Activated CD4-positive, CD25-positive, alpha-beta regulatory T cell treated with anti-CD3 and anti-CD28 coated beads, Interleukin-2, amount 50 U/mL, for 72 hours (primary cell): ENCODE results near the gene DIS3L.
"Not testable (repeated sequence)": the region's sequence is repeated elsewhere in the genome, so short reads cannot be mapped to it uniquely, and the experiment has no call there.

Experiments used
- DNase-seq: peaks from one replicate; pipeline ENCODE4 v3.0.0; 2021

DIS3L gene

DNA sequence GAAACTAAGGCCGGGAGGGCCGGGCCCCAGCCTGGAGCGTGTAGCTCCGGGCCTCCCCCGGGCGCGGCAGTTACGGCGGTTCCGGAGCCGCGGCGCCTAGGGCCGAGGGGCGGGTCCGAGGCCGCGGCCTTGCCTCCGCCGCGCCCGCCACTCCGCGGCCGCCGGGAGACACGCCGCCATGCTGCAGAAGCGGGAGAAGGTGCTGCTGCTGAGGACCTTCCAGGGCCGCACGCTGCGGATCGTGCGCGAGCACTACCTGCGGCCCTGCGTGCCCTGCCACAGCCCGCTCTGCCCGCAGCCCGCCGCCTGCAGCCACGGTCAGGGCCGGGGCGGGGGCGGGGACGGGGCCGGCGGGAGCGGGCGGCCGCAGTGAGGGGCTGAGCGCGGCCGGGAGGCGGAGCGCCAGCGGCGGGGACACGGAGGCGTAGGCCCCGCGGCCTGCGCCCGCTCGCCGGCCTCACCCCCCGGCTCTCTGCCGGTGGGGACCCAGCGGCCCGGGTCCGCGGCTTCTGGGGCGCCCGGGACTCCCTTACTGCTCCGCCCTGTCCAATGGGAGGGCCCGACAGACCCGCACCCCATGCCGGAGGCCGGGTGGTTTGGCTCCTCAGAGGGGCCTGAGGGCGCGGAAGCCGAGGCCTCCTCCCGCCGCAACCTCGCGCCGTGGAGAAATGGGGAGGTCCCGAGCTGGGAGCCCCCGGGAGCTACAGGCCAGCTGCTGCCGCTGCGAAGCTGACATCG, at the start of gene DIS3L:
DIS3L (plus strand) TSS at position 150 of the 738 bp plus-strand sequence; CDS start at position 179, 29 bp downstream.
- peak; percentile 69 for DNase-seq

DNA sequence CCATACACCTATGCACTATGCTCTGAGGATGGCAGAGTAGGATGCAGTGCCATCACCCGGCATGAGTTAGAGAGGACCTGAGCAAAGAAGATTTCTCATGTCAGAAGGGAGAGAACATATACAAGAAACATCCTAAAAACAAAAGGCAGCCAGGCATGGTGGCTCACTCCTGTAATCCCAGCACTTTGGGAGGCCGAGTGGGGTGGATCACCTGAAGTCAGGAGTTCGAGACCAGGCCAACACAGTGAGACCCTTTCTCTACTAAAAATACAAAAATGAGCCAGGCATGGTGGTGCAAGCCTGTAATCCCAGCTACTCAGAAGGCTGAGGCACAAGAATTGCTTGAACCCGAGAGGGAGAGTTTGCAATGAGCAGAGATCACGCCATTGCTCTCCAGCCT, 47.5 kb upstream of the DIS3L start:
- DNase-seq, result not testable (repeated sequence)

DNA sequence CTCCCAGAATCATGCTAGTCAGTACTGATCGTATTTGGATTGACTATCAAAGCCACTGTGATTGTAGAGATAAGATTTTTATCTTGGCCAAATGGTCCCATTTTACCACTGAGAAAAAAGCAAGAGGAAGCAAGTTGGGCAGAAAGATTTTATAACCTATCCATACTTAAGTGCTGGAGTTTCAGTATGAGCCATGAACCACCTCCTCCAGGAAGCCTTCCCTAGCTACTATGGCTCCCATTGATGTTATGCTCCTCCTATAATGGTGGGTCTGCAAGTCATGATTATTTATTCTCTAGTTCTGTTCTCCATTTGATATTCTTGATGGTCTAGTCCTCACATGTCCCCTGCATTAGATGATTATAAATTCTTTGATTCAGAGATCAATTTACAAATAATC, 46.4 kb upstream of the DIS3L start:
- DNase-seq, result no peak

DNA sequence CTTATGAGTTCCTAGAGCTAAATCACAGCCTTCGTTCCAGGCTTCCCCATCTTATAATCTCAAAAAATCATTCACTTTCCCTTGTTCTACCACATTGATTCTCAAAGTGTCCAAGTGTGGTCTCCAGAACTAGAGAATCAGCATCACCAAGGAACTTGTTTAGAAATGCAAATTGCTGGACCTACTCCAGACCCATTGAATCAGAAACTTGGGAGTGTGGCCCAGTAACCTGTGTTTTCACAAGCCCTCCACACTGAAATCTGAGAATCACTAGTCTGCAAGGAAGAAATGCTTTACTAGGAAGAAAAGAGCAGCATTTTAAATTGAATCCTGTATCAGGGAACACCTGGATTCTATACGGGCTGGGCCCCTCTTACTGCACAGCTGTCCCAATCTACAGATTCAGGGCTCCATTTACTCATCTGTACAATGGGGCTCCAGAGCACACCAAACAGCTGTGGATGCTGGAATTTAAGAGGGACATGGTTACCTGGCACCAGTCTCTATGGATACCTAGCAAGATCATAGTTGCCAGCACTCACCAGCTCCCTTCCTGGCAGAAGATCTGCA, 43.7 kb upstream of the DIS3L start:
- no peak for DNase-seq

DNA sequence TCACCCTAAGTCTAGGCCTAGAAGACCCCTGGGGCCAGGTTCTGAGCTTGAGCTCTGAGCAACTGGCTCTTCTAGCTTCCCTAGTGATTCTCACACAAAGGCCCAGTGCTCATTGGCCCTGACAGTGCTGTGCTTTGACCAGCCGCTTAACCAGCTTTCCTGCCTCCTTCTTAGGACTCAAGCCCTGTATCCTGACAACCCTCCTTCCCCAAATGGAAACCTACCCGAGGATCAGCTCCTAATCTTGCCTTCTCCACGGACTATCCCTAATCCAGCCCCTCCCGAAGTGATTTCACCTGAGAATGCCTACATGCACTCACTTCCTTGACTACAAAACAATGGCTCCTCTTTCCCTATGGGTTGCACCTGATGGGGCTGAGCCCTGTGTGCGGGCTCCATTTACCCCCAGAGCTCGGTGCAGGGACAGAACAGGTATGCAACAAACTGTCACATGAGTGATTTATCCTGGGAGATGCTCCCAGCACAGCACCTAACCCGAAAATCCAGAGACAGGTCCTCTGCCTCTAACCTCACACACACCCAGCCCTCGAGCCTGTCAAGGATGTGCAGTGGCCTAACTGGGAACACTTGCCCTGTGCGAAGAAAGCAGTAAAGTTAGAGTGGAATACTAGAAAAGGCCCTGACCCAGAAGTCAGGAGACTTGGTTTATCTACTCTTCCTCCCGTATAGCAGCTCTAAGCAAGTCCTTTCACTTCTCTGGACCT, 42.1 kb upstream of the DIS3L start:
- no peak for DNase-seq

DNA sequence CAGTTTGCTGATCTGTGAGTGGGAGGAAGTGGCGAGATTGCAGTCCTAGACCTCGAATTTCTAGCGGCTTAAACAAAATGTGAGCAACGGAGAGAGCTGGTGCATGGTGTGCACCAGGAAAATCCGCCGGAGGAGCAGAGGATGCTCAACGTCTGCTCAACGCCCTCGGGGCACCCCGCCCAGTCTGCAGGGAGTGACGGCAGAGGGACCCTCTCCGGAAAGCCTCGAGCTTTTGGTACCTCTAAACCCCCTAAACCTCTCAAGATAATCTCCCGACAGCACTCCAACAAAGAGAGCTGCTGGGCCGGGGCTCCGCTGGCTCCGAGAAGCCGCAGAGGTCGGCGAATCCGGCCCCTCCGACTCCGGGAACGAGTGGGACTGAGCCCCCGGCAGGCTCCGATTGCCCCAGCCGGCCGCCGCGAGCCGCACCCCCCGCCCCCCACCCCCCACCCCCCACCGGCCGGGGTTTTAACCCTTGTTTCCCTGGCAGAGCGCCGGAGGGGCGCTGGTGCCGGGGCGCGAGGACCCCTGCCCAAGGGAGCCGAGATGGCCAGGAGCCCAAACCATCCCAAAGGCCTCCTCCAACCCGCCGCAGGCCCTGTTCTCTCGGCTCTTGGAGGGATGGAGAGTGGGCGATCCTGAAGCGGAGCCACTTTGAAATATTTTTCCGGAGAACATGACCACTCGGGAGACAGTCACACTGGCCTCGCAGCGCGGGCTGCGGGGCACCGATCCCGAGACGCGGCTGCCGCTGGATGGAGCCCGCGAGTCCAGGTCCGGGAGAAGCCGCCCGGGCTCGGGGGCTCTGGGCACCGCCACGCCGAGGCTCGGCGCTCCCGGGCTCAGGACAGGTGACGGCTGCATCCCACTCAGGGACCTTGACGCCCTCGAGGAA, 41.3 kb upstream of the DIS3L start:
- peak; percentile 47 for DNase-seq

DNA sequence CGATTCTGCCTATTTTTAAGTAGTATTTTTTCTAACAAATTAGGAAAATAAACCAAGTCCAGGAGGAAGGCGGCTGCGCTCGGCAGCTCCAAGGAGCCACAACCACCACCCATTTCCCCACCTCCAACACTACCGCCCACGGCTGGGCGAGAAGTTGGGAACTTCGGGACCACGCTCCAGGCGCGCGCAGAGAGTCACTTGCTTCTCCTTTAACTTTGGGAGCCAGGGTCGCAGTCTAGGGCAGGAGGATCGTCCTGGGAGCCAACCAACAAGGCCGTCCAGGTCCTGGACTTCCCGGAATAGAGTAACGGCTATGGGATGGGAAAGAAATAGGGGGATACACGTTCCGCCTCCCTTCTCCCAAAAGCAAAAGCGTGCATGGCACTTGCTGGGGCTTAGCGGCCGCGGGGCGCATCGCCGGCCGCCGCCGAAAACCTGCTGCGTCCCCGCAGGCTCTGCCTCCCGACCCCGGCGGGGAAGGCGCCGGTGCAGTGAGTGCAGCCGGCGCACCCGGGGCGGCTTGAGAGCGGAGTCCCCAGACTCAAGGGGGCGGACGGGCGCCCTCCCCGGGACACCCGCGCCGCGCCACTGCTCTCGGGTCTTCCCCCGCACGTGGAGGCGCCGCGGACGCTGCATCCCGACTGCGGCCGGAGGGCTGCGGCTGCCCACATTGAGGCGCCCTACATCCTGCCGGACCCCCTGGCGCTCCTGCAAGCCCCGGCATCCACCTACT, 40.5 kb upstream of the DIS3L start:
- peak; percentile 34 for DNase-seq

DNA sequence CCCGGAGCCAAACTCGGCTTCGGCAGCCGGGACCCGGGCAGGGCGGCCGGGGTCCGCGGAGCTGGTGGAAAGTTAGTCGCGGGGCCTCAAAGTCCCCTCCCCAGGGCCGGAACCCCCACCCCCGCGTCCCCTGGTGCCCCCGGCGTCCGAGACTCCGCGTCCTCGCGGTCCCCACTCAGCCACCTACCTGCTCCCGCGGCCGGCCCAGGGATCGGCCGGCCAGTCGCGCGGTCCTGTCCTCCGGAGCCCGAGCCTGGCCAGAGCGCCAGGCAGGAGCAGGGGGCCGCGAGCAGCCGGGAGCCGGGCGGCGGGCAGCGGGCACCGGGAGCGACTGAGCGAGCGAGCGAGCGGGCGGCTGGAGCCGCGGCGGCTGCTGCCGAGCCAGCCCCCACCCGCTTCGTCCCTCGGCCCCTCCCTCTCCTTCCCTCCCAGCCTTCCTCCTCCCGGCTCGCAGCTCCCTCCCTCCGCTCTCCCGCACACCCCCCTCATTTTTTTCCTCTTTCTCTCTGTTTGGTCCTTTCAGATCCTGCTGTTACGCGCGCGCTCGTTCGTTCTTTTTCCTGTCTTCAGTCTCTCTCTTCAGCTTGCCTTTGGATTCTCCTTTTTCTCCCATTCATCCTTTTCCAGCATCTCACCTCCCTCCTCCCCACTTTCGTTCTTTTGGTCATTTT, 39.8 kb upstream of the DIS3L start, which contains the start of gene MEGF11:
MEGF11 (minus strand) TSS at position 333 of the 671 bp plus-strand sequence. CDS start 125,347 bp downstream, outside the sequence.
- DNase-seq, result no peak

DNA sequence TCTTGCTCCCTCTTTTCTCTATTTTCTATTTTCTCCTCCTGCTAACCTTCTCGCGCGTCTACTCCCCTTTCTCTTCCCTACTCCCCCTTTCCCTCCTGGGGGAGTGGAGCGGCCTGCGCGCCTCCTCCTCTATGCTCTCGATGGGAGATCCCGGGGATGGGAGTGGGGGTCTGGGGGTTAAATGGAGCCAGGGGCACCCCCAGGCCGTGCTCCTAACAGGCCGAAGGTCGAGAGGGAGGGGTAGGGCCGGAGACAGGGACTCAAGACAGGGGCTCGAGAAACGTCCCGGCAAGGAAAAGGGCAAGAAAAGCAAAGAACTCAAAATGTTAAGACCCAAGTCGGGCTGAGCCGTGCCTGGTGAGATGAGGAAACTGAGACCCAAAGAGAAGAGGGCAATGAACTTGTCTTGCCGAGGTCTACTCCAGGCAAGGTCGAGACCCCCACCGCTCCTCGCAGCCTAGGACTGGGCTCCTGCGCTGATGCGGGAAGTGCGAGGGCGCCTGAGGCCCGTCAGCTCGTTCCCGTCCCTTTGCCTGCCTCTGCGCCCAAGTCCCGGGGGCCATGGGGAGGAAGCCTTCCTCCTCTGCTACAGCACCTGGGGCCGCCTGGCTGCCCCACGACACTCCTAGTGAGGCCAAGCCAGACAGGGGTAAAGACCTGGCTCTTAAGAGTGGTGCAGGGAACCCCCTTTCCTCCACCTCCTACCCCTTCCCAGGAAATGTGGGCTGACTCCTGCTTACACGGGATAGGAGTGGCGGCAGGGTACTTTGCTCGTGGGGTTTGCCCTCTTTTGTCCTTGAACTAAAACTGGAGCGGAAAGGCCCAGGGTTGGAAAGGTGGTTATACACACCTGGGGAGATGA, 39.0 kb upstream of the DIS3L start:
- no peak for DNase-seq

DNA sequence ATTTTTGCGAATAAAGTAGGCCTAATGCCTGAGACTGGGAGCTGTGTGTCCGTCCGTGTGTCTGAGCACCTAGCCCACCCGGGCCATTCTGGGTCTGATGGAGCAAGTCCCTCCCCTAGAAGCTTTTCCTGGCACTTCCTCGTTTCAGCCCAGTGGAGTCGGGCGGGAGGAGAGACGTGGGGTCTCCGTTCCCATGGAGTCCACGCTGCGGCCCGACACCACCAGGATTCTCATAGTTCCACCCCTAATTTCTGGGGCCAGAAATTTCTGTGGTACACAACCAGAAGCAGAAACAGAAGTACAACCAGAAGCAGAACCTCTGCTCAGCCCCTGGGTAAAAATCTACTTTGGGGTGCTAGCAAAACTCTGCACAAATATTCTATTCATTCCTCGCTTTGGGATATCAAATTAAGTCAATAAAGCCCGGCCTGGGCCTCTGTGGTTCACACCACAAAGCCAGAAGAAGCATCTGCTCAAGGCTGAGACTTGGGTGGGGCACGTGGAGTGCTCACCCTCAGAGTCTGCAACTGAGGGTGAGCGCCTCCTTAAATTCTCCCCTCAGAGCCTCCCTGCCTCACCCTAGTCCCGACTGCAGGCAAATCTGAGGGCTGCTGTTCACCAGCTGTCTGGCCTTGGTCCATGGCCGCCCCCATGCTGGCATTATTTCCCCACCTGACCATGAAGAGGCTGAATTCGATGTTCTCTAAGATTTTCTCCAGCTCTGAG, 38.3 kb upstream of the DIS3L start:
- DNase-seq, result no peak

DNA sequence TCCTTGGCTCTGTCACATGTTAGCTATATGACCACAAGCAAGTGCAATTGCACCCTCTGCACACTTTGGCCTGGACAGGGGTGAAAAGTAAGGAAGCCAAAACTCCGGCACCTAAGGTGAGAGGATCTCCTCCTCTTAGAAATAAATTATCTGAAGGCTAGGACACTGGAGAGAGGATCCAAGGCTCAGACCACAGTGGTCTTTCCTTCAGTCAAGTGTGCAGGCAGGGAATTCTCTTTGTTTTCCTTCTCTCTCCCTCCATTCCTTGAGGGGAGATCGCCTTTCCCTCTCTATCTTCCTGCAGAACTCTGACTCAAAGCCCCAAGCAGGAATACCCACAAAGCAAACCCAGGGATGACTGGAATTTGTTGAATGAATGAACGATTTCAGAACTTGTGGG, 36.7 kb upstream of the DIS3L start:
- no peak for DNase-seq

DNA sequence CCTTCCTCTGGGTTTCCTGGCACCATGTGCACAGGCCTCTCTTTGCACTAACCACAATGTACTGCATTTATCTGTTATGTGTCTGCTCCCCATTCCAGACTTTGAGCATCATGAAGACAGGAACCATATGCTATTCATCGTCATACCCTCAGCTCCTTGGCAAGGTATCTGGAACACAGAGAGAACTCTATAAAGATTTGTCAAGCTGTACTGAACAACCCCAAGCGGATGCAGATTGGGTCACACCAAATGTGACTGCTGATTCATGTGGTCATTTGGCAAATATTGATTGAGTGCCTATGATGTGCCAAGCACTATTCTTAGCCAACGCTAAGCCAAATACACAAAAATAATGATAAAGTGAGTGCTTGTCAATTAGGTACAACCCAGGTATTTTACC, 32.3 kb upstream of the DIS3L start:
- no peak for DNase-seq

DNA sequence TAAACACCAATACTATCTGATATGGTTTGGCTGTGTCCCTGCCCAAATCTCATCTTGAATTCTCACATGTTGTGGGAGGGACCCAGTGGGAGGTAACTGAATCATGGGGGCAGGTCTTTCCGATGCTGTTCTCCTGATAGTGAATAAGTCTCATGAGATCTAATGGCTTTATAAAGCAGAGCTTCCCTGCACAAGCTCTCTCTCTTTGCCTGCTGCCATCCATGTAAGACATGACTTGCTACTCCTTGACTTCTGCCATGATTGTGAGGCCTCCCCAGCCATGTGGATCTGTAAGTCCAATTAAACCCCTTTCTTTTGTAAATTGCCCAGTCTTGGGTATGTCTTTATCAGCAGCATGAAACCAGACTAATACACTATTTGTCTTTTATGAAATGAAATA, 30.5 kb upstream of the DIS3L start:
- not testable (repeated sequence) for DNase-seq

DNA sequence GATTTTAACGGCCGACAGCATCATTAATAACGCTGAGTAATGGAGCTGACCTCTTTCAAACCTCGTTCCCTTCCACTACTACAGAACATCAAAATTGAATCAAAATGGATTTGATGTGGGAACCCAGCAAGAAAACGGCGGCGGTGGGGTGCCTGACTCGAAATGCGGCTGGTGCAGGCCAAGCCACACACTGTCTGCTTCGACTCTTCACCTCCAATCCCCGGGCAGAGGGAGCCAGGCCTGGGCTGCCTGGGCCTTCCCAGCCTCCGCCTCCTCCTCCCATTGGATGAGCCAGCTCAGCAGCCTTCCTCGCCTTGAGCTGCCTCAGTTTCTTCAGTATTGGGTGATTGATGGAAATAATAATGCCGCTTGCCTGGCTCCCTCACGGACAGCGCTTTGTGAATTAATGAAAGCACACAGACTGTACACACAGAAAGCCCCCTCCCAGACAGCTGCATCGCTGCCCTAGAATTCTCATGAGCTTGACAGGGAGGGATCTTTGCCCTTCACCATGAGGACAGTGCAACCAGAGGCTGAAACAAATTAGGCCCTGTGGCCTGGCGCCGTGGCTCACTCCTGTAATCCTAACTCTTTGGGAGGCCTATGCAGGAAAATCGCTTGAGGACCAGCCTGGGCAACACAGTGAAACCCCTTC, 28.4 kb upstream of the DIS3L start:
- no peak for DNase-seq

DNA sequence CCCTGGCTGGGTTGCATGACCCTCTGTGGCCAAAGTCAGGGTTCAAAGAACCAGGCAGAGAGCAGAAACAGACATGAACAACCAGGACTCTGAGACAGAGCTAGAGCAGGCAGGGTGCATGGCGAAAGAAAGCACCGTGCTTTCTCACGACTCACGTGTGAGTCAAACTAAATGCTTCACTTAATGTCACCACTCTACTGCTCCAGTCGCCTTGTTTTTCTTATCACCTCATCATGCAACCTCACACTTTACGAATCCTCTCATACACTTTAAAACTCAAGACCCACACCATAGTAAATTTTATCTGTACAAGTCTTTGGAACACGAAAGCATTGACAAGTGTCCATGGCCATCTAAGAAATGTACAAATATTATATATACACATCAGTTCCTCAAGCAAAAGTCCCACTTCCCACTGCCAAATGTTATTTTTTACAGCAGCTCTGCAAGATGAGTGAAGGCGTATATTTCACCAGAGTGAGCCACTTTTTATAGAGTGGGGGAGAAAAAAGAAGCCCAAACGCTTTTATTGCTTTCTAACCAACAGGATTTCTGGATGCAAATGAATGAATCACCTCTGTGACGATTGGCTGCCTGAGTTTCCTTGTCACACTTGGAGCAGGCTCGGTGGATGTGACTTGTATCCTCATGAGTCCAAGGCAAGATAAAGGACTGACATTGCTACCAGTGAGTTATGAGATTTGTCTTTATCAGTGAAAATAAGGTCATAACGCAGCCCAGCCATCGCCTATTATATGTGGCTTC, 23.9 kb upstream of the DIS3L start:
- no peak for DNase-seq

DNA sequence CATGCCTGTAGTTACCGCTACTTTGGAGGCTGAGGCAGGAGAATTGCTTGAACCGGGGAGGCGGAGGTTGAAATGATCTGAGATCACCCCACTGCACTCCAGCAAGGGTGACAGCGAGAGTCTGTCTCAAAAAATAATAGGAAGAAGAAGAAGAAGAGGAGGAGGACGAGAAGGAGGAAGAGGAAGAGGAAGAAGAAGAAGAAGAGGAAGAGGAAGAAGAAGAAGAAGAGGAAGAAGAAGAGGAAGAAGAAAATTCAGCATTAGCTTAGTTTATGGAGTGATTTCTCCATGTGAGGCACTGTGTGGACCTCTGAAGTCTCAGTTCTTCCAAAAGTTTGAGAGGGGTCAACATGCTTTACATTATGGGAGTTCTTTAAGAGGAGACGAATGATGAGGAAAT, 22.4 kb upstream of the DIS3L start:
- DNase-seq, result no peak

DNA sequence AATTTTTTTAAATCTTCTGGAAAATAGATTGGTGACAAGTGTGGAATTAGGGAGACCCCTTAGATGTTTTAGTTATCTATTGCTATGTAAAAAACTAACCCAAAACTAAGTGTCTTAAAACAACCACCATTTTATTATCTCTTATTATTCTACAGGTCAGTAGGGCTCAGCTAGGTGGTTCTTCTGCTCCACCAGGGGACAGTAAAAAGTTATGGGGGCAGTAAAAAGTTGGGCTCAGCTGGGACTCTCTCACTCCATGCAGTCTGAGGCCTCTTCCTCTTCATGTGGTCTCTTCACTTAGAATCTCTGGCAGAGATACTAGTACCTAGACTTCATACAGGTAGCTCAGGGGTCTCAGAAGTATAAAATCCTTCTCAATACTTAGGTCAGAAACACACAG, 18.0 kb upstream of the DIS3L start:
- no peak for DNase-seq

DNA sequence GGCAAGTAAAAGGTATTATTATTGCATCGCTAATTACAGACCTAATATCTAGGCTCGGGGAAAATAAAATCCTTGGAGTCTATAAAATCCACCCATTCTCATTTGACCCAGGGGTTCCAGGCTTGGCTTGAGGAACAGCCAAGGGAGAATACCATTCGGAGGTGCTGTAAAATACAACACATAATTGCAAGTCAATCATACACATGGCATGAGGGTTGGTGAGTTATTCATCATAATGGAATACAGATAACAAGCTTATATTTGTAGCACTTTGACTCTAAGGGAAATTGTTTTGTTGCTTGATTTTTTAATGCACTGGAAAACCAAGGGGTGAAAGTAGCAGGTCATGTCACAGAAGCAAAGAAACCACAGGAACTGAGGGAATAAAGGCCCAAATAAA, 16.8 kb upstream of the DIS3L start:
- DNase-seq, result no peak

DNA sequence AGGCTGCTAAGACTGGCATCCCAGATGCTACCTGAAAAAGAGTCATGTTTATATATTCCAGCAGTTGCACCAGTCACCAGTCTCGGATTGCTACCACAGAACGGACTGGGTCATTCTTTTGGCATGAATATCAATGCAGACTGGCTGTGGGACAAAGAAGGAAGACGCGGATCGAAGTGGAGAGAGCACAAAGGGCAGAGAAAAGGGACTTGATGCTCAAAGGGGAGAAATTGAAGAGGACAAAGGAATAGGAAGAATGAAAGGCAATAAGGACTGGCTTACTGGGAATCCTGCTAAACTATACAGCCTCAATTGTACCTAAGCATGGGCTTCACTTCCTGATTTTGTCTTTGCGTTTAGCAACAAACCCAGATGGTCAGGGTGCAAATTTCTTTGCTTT, 15.3 kb upstream of the DIS3L start:
- no peak for DNase-seq
